NCI-H187 (cell line): ENCODE measurements around the gene SWAP70.
"Not testable (repeated sequence)": the region's sequence is repeated elsewhere in the genome, so short reads cannot be mapped to it uniquely, and the experiment has no call there.

Experiments used
- DNase-seq, 2 experiments: peaks; one replicate each; lab custom pipeline; 2025; lab: John Stamatoyannopoulos, UW

The SWAP70 gene

DNA sequence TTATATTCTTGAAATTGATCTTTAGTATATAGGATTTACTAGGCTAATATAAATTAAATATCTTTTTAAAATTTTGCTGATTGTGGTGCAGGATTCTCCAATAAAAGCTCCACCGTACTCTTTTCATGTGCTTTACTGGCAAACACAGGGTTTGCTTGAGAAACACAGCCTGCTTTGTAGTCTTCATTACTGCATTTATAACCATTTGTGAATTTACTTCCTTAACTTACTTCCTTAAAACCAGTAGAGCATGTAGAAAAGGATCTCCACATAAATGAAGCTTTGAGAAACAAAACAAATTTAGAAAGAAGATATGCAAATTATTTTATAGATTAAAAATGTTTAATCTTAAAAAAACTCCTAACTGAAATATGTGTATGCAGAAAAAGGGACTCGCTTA lies 28.8 kb downstream of the SWAP70 start:
- no peak for DNase-seq

DNA sequence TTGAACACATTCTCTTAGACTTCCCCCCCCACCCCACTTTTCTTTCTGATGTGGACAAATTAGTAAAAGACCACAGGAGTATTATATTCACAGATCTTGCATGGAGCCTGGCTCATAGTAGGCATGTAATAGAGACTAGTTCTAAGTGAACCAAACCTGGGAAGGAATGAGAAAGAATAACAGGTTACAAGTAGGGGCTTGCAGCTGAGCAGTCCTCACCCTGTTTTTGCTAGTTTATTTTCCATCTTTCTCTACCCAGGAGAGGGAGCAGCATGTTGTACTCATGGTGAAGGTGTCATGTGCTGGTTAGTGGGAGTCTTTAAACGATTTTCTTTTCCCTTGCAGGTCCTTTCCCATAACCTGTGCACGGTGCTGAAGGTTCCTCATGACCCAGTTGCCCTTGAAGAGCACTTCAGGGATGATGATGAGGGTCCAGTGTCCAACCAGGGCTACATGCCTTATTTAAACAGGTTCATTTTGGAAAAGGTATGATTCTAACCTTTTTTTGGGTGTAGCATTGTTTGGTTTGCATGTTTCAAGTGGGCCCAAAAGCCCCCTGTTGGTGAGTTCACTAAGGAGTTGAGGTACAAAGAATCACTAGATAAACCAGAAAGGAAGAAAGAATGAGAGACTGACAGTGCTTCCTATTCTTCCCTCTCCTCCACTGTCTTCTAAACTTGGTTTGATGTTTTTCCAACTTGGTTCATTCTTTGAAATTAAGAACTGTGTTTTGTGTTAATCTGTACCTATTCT lies 30.1 kb downstream of the SWAP70 start:
- DNase-seq = no peak

DNA sequence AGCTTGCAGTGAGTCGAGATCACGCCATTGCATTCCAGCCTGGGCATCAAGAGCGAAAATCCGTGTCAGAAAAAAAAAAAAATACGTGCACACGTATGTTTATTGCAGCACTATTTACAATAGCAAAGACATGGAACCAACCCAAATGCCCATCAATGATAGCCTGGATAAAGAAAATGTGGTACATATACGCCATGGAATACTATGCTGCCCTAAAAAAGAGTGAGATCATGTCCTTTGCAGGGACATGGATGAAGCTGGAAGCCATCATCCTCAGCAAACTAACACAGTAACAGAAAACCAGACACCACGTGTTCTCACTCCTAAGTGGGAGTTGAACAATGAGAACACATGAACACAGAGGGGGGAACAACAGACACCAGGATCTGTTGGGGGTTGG lies 31.4 kb downstream of the SWAP70 start:
- not testable (repeated sequence) for DNase-seq

DNA sequence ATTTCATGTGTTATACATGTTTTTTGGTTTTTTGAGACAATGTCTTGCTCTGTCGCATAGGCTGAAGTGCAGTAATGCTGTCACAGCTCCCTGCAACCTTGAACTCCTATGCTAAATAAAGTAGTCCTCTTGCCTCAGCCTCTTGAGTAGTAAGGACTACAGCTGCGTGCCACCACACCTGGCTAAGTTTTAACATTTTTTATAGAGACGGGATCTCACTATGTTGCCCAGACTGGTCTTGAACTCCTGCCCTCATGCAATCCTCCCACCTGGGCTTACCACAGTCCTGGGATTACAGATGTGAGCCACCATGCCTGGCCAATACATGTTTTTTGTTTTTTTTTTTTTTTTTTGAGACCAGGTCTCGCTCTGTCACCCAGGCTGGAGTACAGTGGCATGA lies 33.9 kb downstream of the SWAP70 start:
- DNase-seq = no peak

DNA sequence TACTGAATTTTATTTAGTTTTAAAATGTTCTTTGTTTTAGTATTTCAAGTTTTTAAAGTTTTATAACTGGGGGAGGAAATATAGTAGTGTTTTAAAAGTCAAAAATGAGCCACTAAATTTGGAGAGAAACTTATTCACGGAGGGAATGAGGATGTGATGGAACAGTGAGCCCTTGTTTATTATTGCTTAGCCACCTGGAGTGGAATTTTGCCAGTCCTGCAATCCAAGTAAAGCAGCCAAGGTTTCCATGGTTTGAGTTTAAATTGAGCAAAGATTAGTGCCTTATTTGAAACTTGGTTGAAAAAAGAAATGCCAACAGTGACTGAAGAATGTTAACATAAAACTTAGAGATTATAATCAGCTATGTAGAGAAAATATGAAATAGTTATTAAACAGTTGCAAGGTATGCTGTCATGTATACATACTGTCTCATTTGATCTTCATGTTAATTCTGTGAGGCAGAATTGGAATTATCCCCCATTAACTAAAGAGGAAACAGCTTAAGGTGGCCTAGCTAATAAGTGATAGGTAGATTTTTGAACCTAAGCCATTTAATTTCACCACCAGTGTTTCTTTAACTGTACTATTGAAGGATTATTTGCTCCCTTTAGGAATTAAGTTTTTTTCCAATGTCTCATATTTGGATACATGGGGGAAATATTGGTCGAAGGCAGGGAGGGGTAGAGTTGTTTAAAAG lies 36.4 kb downstream of the SWAP70 start:
- no peak for DNase-seq

DNA sequence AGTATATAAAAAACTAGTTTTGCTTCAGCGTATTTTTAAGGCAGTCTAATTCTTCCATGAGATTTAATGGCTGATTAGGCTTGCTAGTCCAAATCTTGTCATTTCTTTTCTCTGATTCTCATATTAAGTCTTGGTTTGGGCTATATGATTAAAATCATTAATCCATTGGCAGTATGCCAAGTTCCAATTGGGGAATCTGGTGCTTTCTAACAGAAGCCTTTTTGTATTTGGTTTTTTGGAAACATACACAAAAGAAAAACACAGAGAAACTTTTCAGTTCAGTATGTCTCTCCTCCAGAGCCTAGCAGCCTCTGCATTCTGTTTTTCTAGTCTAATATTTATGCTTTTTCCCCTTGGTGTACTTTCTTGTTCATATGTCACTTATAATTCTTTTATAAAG lies 37.9 kb downstream of the SWAP70 start:
- DNase-seq = no peak

DNA sequence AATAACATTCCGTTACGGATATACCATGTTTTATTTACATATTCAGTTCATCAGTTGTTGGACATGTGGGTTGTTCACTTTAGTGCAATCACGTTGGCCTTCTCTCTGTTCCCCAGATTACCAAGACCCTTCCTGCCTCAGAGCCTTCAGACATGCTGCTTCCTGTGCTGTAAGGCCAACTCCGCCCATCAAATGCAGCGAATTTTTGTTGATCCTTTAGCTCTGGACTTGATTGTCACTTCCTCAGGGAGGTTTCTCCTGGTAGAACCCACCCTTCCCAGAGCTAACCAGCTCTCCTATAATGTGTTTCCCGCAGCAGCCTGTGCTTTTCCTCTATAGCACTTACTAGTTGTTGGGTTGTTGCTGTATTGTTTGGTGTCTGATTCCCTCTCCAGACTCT lies 39.4 kb downstream of the SWAP70 start:
- no peak for DNase-seq

DNA sequence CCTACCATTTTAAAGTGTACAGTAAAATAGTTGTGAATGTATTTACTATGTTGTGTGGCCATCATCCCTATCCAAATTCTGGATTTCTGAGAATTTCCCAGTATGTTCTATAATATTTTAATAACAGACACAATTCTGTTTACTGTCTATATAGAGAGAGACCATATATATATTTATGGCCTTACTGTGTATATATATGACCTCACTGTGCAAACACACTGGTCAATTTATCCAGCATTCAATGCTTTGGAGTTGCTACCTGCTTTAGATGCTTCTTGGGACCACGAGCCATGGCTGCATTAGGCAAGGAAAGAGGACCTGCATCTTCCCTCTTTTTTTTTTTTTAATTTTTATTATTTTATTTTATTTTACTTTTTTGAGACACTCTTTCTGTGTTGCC lies 40.2 kb downstream of the SWAP70 start:
- DNase-seq = no peak

DNA sequence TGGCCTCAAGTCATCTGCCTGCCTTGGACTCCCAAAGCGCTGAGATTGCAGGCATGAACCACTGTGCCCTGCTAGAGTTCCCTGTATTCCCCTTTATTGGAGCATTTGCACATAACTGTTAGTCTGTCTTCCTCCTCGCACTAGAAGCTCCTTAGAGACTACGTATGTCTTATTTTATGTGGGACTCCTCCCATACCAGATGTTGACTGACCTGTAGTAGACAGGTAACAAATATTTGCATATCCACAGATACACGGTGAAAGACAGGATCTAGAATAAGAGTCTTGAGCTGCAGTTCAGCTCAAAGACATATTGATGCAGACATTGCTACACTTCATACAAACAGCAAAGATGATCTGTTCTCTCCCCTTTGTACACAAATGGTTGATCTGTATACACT lies 40.7 kb downstream of the SWAP70 start:
- DNase-seq = no peak

DNA sequence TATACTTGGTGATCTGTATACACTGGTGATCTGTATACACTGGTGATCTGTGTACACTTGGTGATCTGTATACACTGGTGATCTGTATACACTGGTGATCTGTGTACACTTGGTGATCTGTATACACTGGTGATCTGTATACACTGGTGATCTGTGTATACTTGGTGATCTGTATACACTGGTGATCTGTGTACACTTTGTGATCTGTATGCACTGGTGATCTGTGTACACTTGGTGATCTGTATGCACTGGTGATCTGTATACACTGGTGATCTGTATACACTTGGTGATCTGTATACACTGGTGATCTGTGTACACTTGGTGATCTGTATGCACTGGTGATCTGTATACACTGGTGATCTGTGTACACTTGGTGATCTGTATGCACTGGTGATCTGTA lies 41.5 kb downstream of the SWAP70 start:
- not testable (repeated sequence) for DNase-seq

DNA sequence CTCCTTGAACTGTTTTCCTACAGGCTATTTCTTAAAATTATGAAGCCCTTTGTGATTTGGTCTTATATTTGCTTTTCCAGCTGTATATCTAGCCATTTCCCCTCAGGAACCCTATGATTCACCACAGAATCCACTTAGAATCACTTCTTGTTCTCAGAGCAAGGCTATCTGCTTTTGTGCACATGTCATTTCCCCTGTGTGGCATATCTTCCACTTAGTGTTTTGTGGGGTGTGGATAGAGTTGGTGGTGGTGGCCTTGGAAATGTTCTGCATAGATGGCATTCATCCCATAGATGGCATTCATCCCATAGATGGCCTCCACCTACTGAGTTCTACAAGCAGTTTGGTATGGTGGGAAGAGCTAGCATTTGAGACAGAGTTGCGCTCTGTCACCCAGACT lies 44.7 kb downstream of the SWAP70 start:
- DNase-seq = no peak

DNA sequence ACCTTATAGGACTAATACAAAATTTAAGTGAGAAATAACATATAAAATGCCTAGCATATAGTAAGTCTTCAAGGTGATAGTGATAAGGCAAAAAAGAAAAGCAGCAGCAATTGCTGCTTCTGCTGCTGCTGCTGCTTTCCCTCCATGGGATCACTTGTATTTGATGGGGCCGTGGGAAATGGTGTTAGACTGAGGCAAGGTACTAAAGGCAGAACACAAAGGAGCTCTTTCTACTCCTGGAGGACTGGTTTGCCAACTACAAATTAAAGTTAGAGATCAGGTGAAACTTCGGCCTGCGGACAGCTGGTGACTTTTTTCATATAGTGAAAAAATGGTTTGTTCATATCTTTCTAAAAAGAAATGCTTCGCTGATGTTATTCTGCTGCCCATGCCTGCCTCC lies 46.3 kb downstream of the SWAP70 start:
- DNase-seq = no peak

DNA sequence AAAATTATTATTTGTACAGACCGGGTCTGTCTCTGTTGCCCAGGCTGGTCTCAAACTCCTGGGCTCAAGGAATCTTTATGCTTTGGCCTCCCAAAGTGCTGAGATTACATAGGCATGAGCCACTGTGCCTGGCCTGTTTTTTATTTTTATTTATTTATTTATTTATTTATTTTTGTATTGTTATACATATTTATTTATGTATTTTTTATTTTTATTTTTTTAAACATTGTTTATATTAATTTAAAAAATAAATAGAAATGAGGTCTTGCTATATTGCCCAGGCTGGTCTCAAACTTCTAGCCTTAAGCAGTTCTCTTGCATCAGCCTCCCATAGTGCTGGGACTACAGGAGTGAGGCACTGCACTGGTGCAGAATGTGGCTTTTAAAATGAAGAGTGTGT lies 47.0 kb downstream of the SWAP70 start:
- no peak for DNase-seq

DNA sequence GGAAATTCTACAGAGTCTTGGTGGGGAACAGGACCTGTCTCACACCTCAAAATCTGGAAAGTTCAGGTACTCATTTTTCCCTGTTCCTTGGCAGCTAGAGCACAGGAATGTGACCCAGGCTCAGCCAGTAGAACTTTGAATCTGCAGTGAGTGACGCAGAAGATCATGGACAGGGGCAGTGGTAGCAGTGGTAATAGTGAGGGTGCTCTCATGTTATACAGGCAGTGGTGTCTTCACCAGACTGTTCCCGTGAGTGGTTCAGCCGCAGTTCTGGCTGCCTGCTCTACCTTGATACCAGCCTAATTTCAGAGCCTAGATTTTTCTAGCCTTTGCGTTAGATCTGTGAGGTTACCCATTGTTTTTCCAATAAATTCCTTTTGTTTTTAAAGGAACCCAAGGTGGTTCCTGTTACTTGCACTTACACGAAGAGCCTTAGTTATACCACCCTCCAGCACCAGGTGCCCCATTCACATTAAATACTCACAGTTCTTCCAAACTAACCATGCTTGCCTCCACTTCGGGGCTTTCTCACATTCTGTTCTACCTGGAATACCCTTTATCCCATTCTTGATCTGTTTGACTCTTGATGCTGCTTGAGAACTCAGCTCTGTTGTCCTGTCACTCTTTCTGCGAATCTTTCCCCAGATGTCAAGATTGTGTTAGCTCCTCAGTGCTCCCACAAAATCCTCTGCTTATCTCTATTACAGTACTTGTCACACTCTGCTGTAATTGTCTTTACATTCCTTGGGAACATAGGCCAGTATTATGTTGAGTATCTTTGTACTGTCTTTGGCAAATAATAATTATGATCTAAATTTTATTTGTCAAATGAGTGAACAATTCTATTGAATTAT lies 47.8 kb downstream of the SWAP70 start:
- DNase-seq = no peak

DNA sequence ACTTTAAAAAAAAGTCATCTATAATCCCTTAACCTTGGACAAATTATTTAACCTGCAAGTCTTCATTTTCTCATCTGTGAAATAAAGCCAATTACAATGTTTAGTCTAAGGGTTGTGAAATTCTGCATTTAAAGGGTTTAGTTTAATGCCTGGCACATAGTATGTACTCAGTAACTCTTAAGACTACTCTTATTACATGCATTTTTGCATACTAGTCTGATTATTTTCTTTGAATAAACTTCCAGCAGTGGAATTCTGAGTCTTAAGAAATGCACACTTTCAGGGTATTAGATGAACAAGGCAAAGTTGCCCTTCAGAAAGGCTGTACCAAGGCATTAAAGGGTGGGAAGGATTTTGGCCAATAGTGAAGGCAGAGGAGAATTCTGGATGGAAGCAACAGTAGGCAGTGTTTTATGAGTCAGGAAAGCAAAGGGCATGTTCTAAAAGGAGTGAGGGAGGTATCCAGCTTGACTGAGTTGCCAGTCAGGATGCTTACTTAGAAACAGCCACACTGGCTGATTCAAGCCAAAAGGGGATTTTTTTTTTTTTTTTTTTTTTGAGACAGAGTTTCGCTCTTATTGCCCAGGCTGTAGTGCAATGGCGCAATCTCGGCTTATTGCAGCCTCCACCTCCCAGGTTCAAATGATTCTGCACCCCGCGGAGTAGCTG lies 50.5 kb downstream of the SWAP70 start:
- no peak for DNase-seq

DNA sequence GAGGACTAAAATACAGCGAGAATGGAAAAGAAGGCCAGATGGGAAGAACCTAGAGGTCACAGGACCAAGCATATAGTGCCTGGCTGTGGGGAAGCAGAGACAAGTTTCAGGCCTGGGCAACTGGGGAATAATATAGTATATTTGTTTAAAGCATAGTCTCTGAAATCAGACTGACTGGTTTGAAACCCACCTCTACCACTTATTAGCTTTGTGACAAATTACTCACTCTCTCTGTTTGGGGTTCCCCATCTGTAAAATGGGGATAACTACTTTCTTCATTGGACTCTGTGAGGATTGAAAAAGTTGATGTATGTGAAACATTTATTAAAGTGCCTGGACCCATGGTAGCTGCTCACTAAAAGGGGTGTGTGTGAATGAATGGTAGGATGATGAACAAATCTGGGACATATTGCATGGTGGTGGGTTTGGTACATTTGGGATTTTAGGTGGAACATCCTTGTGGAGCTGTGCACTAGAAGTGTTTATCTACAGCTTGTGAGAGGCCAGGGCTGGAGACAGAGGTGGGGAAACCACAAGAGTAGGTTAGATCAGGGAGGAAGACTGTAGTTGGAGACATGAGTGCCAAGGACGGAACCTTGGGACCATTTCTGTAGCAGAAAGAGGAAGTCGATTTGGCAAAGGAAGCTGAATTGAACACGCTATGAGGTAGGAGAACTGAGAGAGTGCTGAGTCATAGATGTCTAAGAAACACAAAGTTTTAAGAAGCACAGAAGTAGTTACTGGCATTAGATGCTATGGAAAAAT lies 52.6 kb downstream of the SWAP70 start:
- DNase-seq = no peak

DNA sequence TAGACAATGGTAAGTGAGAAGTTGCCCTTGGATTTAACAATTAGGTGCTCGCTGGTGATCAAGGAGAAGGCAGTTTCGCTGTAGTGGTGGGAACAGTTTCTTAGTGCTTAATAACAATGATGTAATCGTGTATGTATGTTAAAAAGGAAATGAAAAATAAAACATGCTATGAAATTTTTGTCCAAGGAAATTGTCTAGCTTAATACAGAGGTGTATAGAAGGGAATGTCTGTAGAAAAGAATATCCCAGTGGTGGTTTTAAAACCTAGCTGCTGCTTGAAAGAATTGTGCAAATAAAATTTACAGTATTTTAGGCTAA lies 53.1 kb downstream of the SWAP70 start:
- DNase-seq = no peak

DNA sequence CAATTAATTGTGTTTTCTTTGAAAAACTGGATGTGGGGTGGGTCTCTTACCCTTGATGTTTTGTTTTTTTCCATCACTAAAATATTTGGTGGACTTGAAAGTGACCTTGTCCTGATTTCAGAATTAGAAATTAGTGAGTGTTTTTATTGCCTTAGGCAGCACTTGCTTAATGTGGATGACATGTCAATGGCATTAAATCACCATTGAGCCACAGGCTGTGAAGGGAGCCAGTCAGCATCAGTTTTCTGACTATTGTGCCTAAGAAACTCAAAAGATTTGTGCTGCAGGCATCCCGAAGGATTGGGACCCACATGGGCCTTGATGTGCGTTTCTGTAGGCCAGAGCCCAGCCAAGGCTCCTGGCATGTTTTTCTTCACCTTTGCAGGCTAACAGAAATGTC lies 53.8 kb downstream of the SWAP70 start:
- DNase-seq = no peak

DNA sequence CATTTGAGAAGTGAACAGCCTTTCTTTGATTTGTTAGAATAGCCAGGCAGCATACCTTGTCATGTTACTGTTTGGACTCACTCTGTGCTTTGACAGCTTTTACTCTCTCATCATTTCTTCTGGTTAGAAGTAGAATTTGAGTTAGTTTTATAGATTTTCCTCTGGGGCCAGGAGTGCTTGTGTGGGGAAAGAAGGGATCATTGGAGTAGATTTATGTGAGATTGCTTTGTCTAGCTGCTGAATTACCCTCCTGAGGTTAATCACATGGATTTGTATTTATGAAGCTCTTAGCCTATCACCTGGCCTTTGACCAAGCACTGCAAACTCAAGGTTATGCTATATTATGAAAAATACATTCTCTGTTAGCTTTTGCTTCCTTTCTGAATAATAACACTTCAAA lies 54.3 kb downstream of the SWAP70 start:
- no peak for DNase-seq

DNA sequence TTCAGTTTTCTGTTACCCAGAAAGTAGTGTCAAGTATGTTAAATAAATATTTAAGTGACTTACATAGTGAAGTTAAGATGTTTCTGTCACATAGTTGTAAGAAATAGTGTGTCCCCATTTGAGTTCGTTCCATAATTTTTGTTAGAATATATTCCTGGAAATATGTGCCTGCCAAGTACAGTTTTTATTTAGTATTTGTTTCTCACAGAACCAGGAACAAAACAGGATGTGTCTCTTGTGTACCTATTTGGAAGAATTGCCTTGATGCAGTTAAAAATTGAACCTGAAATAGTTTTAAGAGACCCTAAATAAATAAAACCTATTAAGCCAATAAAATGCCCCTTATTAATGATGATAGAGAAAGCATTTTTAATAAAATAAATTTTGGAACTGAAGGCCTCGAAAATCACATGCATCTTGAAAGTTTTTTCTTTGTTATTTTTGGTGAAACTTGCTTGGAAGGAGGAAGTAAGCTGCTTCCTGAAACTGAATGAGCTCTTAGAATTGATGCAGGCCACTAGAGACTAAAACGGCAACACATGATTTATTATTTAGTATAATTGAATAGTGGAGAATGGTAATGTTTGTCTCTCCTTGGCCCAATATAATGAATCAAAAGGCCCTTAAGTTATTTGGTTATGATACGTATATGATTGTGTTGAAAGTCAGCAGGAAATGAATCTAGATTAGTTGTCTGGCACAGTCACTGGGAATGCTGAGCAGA lies 55.9 kb downstream of the SWAP70 start:
- no peak for DNase-seq

DNA sequence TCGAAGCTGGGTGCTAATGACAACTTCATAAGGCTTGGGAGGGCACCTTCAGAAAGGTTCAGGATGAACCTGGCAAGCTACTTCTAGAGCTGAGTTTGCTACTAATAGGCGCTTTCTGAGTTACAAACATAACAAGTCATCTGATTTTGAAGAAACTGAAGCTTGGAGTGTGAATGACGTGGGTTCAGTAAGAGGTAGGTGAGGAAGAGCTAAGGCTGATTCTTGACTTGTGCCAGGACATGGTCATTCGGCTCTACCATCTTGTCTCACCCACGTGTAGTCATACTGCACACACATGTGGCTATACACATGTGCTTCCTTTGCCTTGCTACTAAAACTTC lies 56.4 kb downstream of the SWAP70 start:
- no peak for DNase-seq
